Measurements from ENCODE around the gene SHPK.

DNA sequence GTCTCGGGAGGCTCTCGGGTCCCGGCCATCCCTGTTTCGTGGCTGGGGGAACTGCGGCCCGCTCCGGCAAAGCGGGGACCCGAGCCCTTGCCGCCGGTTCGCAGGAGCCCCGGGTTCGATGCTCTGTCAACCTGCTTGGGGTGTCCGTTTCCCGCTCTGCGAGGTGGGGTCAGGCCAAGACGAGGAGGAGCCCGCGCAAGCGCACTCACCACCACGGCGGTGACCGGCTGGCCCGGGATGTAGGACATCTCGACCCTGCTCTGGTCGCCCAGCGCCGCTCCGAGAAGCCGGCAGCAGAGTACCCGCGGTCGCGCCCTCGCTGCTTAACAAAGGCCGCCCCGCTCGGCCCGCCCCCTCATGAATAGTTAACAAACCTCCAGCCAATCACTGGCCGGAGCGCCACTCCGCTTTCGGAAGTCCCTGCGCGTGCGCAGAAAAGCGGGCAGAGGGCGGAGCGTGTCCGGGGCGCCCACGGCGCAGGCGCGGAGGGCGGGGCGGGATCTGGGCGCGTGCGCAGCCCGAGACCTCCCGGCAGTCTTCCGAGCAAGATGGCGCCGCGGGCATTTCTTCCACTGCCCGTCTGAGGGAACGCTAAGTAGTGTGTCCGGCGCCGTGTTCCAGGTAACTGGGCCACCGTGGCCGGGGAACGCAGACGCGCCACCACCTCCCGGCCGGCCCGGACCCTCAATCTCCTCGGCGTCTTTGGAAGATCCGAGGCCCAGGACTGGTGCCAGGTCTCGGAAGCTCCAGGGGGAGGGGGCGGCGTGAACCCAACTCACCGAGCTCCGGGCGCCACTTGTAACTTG, 32.4 kb upstream of the SHPK start, which contains the start of the genes EMC6 and TAX1BP3:
- TF ChIP-seq, protein P1, sequence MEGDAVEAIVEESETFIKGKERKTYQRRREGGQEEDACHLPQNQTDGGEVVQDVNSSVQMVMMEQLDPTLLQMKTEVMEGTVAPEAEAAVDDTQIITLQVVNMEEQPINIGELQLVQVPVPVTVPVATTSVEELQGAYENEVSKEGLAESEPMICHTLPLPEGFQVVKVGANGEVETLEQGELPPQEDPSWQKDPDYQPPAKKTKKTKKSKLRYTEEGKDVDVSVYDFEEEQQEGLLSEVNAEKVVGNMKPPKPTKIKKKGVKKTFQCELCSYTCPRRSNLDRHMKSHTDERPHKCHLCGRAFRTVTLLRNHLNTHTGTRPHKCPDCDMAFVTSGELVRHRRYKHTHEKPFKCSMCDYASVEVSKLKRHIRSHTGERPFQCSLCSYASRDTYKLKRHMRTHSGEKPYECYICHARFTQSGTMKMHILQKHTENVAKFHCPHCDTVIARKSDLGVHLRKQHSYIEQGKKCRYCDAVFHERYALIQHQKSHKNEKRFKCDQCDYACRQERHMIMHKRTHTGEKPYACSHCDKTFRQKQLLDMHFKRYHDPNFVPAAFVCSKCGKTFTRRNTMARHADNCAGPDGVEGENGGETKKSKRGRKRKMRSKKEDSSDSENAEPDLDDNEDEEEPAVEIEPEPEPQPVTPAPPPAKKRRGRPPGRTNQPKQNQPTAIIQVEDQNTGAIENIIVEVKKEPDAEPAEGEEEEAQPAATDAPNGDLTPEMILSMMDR (IDR thresholded peaks at IDR 0.05): no peak
- peak; percentile 35 for TF ChIP-seq POLR2A (IDR thresholded peaks at IDR 0.05)

Data from testis (tissue), 2 donors.